DOHH2 (cell line): ENCODE measurements around the gene MT1M.

Experiments used
- H3F3A ChIP-seq: fragments of 200-600 bp; sonication (generic), shearing (Covaris generic); 2 replicates; pipeline ENCODE4 v1.6.0; 2016; ENCODE audit warnings: antibody characterized with exemption, mild to moderate bottlenecking; ENCODE audit not compliant: control insufficient read depth, insufficient read depth
- H3K27ac ChIP-seq: fragments of 200-600 bp; sonication (generic); 2 replicates; pipeline ENCODE4 v1.5.1; 2014; ENCODE audit warnings: low read depth, mild to moderate bottlenecking, low read length, moderate library complexity
- H3K27me3 ChIP-seq: fragments of 200-600 bp; sonication (generic); 2 replicates; pipeline ENCODE4 v1.6.1; 2014; ENCODE audit warnings: mild to moderate bottlenecking, low read length, mixed read lengths; ENCODE audit not compliant: control insufficient read depth
- H3K36me3 ChIP-seq: fragments of 200-600 bp; sonication (generic); 2 replicates; pipeline ENCODE4 v1.6.1; 2014; ENCODE audit warnings: mild to moderate bottlenecking, low read length, moderate library complexity, mixed read lengths; ENCODE audit not compliant: control insufficient read depth
- H3K4me1 ChIP-seq: fragments of 200-600 bp; sonication (generic); 2 replicates; pipeline ENCODE4 v1.6.1; 2014; ENCODE audit warnings: mild to moderate bottlenecking, low read length, mixed read lengths; ENCODE audit not compliant: control insufficient read depth
- H3K4me2 ChIP-seq: fragments of 200-600 bp; sonication (generic); 2 replicates; pipeline ENCODE4 v1.6.0; 2014; ENCODE audit warnings: mild to moderate bottlenecking, low read length, moderate library complexity
- H3K4me3 ChIP-seq: fragments of 200-600 bp; sonication (generic); 2 replicates; pipeline ENCODE4 v1.5.1; 2014; ENCODE audit warnings: mild to moderate bottlenecking, low read length, mixed read lengths
- H3K79me2 ChIP-seq: fragments of 200-600 bp; sonication (generic); 2 replicates; pipeline ENCODE4 v1.6.1; 2014; ENCODE audit warnings: mild to moderate bottlenecking, low read length, mixed read lengths; ENCODE audit not compliant: control insufficient read depth
- H3K9me2 ChIP-seq: fragments of 200-600 bp; sonication (generic); replicated peaks from 2 replicates; pipeline ENCODE4 v1.6.1; 2014; ENCODE audit warnings: mild to moderate bottlenecking, low read length, mixed read lengths; ENCODE audit not compliant: control insufficient read depth
- H3K9me3 ChIP-seq: fragments of 200-600 bp; sonication (generic); 2 replicates; pipeline ENCODE4 v1.6.1; 2014; ENCODE audit warnings: antibody characterized with exemption, low read length, mixed read lengths; ENCODE audit not compliant: control insufficient read depth, insufficient read depth
- H4K20me1 ChIP-seq: fragments of 200-600 bp; sonication (generic); 2 replicates; pipeline ENCODE4 v1.6.0; 2014; ENCODE audit warnings: low read depth, mild to moderate bottlenecking, antibody characterized with exemption, low read length, moderate library complexity; ENCODE audit not compliant: control insufficient read depth, insufficient read depth
- EZH2phosphoT487 ChIP-seq: fragments of 200-600 bp; sonication (generic); IDR thresholded peaks from 2 replicates; pipeline ENCODE4 v1.6.1; 2017; ENCODE audit warnings: borderline replicate concordance, mild to moderate bottlenecking, antibody characterized with exemption, low read length, moderate library complexity, mixed read lengths
- TF ChIP-seq, protein P1 (sequence below): fragments of 200-600 bp; sonication (generic); IDR thresholded peaks from one replicate; pipeline ENCODE4 v1.5.1; 2014; ENCODE audit warnings: antibody characterized with exemption, mild to moderate bottlenecking, low read depth, low read length; ENCODE audit not compliant: poor library complexity, severe bottlenecking

The MT1M gene

DNA sequence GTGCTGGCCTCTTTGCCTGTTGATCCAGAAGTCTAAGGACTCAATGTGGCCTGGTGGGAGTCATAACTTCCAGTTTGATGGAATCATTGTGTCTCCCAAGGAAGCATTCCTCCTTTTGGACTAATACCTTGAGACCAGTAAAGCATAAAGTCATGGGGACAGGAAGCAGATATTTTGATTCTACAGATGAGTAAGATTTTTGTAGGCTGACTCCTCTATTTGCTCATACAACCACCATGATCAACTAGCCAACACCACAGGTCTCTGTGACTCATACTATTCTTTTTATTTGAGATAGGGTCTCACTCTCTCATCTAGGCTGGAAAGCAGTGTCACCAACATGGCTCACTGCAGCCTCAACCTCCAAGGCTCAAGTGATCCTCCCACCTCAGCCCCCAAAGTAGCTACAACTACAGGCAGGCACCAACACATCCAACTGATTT is 17.9 kb upstream of the MT1M start:
- Histone ChIP-seq H3K9me3 (no peaks in the 10 kb centered on the region), H3K36me3 (no peaks in the 10 kb centered on the region), H3K9me2 (no peaks in the 10 kb centered on the region), H3F3A (no peaks in the 10 kb centered on the region), H3K4me2 (no peak overlapping the region), H3K4me1 (peaks cover 15% of the 10 kb centered on the region), H4K20me1 (no peaks in the 10 kb centered on the region), H3K4me3 (no peak overlapping the region), H3K27ac (no peak overlapping the region), H3K27me3 (peaks cover 22% of the 10 kb centered on the region), H3K79me2 (no peaks in the 10 kb centered on the region)
- TF ChIP-seq, protein P1, sequence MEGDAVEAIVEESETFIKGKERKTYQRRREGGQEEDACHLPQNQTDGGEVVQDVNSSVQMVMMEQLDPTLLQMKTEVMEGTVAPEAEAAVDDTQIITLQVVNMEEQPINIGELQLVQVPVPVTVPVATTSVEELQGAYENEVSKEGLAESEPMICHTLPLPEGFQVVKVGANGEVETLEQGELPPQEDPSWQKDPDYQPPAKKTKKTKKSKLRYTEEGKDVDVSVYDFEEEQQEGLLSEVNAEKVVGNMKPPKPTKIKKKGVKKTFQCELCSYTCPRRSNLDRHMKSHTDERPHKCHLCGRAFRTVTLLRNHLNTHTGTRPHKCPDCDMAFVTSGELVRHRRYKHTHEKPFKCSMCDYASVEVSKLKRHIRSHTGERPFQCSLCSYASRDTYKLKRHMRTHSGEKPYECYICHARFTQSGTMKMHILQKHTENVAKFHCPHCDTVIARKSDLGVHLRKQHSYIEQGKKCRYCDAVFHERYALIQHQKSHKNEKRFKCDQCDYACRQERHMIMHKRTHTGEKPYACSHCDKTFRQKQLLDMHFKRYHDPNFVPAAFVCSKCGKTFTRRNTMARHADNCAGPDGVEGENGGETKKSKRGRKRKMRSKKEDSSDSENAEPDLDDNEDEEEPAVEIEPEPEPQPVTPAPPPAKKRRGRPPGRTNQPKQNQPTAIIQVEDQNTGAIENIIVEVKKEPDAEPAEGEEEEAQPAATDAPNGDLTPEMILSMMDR = no peak
- TF ChIP-seq EZH2phosphoT487 = no peak

- Histone ChIP-seq H3K4me3 (no peak overlapping the region), H3K9me2 (no peaks in the 10 kb centered on the region), H3K9me3 (no peaks in the 10 kb centered on the region), H3K79me2 (no peaks in the 10 kb centered on the region), H3K27me3 (peaks cover 22% of the 10 kb centered on the region; the same call in 1 of the 2 replicates), H3K4me2 (no peak overlapping the region), H4K20me1 (no peaks in the 10 kb centered on the region), H3K27ac (no peak overlapping the region), H3K4me1 (peaks cover 7% of the 10 kb centered on the region), H3K36me3 (no peaks in the 10 kb centered on the region), H3F3A (no peaks in the 10 kb centered on the region)
- no peak for TF ChIP-seq EZH2phosphoT487
- TF ChIP-seq, protein P1 = no peak
Observed at GRCh38 chr16:56615353-56615752, 17.1 kb upstream of the MT1M start.

- Histone ChIP-seq H3K4me2 (no peak overlapping the region), H3K27ac (no peak overlapping the region), H3K4me1 (no peaks in the 10 kb centered on the region), H3F3A (no peaks in the 10 kb centered on the region), H4K20me1 (no peaks in the 10 kb centered on the region), H3K79me2 (no peaks in the 10 kb centered on the region), H3K36me3 (no peaks in the 10 kb centered on the region), H3K4me3 (no peak overlapping the region), H3K9me3 (no peaks in the 10 kb centered on the region), H3K27me3 (peaks cover 22% of the 10 kb centered on the region; the same call in 1 of the 2 replicates), H3K9me2 (no peaks in the 10 kb centered on the region)
- TF ChIP-seq, protein P1 = no peak
- no peak for TF ChIP-seq EZH2phosphoT487
Observed at GRCh38 chr16:56616608-56617211, 15.7 kb upstream of the MT1M start.
